Aortic smooth muscle cell (primary cell): Measurements from ENCODE around the gene TRA2A. TPM values are rescaled to one million over a fixed set of nuclear protein-coding genes. Genes with fewer than 3 reads are reported as not detected.

Source experiments
- total RNA-seq: library from RNA; depleted of rRNA; stranded (reverse); fragments of >200 nt; gene quantifications from 2 replicates; pipeline ENCODE4 v1.2.3, GENCODE V29; 2014

Gene TRA2A
- 29.5 and 36.6 TPM in 2 replicates for total RNA-seq

DNA sequence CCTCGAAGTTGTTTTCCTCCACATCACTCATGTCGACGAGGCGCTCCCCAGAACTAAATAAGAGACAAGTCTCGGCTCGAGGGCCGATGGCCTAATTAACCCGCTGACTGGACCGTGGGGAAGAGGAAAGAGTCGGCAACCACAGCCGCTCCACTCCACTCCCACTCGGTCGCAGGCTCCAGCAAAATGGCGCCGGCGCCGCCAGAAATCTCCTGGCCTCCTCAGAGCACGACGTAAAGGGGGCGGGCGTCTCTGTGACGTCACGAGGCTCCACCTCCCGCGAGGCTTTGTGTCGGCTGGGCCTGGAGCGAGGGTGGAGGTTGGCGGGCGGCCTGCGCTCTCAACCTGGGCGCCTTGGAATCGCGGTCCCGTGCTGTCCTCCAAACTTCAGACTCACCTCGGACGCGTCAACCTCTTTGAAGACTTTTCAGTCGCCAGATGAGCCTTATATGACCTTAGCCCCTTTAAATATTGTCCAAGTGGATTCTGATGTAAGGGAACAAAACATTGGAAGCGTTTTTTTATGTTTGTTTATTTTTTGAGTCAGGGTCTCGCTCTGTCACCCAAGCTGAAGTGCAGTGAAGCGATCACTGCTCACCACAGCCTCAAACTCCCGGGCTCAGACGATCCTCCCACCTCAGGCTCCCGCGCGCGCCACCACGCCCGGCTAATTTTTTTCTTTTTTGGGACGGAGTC is at the start of gene TRA2A:
TRA2A (minus strand) TSS at position 188 of the 696 bp plus-strand sequence; CDS start at position 31, 157 bp downstream.

DNA sequence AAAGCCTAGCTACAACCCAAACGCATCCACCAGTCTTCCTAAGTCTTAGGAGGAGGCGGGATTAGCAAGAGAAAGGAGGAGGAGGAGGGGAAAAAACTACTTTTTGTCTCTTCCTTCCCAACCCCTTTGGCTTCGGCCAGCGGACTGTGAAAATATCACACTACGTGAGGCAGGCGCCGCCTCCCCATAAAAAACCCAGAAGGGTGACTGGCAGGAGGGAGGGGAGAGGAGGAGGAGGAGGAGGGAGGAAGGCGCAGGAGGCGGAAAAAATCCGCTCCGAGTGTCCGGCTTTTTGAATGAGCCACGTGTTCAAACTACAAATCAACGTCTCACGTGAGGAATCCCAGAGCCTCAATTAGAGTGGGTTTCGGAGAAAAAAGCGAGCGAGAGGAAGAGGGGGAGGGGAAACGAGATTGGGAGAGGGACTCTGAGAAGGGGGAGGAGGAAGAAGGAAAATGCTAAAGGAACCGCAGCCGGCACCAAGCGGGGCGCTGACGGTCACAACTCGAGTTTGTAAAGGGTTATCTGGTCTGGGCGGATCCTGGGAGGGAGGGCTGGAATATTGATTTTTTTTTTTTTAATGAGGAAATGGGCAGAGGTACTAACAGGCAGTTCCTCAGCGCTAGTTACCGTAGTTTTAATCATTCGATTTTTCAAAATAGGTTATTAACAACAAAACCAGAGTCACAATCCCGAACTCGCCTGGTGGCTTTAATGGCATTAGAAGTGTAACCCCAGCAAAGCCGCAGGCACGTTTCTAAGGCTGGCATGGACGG is 61.3 kb downstream of the TRA2A start, which contains the start of gene IGF2BP3:
IGF2BP3 (minus strand) TSS at position 162 of the 776 bp plus-strand sequence. CDS start 381 bp downstream, outside the sequence.

Other genes starting within 250 kb of the TRA2A start
- 110 and 111 TPM in 2 replicates for gene MALSU1, start 232.6 kb downstream of the TRA2A start, total RNA-seq
- gene IGF2BP3, start 61.5 kb downstream of the TRA2A start, total RNA-seq = 17.6 and 17.9 TPM in 2 replicates
- 9.5 and 9.8 TPM in 2 replicates for gene CCDC126, start 65.4 kb upstream of the TRA2A start, total RNA-seq
- gene FAM221A, start 148.2 kb upstream of the TRA2A start, total RNA-seq = 0.68 and 1.5 TPM in 2 replicates
- not detected in 2 replicates for gene STK31, start 178.2 kb upstream of the TRA2A start, total RNA-seq